Activated CD8-positive, alpha-beta memory T cell treated with anti-CD3 and anti-CD28 coated beads, Interleukin-2, amount 50 U/mL, for 24 hours (primary cell): ENCODE results near the gene NPPA.

Experiments used
- DNase-seq: peaks from one replicate; pipeline ENCODE4 v3.0.0-alpha.2; 2020; ENCODE audit errors: extremely low read depth

Gene NPPA

GRCh38 chr1:11842154-11843041, 5.2 kb downstream of the NPPA start:
- no peak for DNase-seq

- no peak for DNase-seq
These were observed 6.1 kb downstream of the NPPA start for GRCh38 chr1:11841245-11842153.

GRCh38 chr1:11839727-11840705, 7.6 kb downstream of the NPPA start:
- DNase-seq, result no peak

GRCh38 chr1:11838349-11839272, 9.0 kb downstream of the NPPA start:
- peak; percentile 8 for DNase-seq

GRCh38 chr1:11837767-11838348, 9.7 kb downstream of the NPPA start:
- no peak for DNase-seq

- DNase-seq, result no peak
These were observed 10.4 kb downstream of the NPPA start for GRCh38 chr1:11836955-11837766.

- no peak for DNase-seq
These were observed 11.9 kb downstream of the NPPA start for GRCh38 chr1:11835441-11836225.

- no peak for DNase-seq
These were observed 13.7 kb downstream of the NPPA start for GRCh38 chr1:11833900-11834299.

GRCh38 chr1:11833497-11833896, 14.1 kb downstream of the NPPA start:
- DNase-seq, result no peak

- no peak for DNase-seq
These were observed 15.4 kb downstream of the NPPA start for GRCh38 chr1:11831945-11832725.

- DNase-seq, result no peak
These were observed 19.1 kb downstream of the NPPA start for GRCh38 chr1:11828511-11828910.

GRCh38 chr1:11826946-11827345, 20.6 kb downstream of the NPPA start:
- DNase-seq, result no peak

- no peak for DNase-seq
These were observed 22.5 kb downstream of the NPPA start for GRCh38 chr1:11825131-11825530.

GRCh38 chr1:11823366-11824137, 24.0 kb downstream of the NPPA start:
- DNase-seq, result no peak

- DNase-seq, result no peak
These were observed 25.5 kb downstream of the NPPA start for GRCh38 chr1:11822091-11822490.

GRCh38 chr1:11817192-11817591, 30.4 kb downstream of the NPPA start:
- no peak for DNase-seq

GRCh38 chr1:11813021-11813420, 34.6 kb downstream of the NPPA start:
- no peak for DNase-seq
